OCI-LY1 (cell line): ENCODE data around the gene PSMD6.

Experiments used
- EZH2 ChIP-seq: fragments of 200-600 bp; sonication (generic), shearing (Covaris generic); IDR thresholded peaks from 2 replicates; pipeline ENCODE4 v1.8.0; 2017; ENCODE audit warnings: borderline replicate concordance, mixed run types, mild to moderate bottlenecking, antibody characterized with exemption, low read length, moderate library complexity, mixed read lengths
- TF ChIP-seq, protein P1 (sequence below): fragments of 200-600 bp; sonication (generic), shearing (Covaris generic); IDR thresholded peaks from 2 replicates; pipeline ENCODE4 v1.5.1; 2017; ENCODE audit warnings: mild to moderate bottlenecking, antibody characterized with exemption, low read length, moderate library complexity, mixed read lengths

GRCh38 chr3:64039981-64040733, 16.9 kb upstream of the PSMD6 start:
- TF ChIP-seq, protein P1, sequence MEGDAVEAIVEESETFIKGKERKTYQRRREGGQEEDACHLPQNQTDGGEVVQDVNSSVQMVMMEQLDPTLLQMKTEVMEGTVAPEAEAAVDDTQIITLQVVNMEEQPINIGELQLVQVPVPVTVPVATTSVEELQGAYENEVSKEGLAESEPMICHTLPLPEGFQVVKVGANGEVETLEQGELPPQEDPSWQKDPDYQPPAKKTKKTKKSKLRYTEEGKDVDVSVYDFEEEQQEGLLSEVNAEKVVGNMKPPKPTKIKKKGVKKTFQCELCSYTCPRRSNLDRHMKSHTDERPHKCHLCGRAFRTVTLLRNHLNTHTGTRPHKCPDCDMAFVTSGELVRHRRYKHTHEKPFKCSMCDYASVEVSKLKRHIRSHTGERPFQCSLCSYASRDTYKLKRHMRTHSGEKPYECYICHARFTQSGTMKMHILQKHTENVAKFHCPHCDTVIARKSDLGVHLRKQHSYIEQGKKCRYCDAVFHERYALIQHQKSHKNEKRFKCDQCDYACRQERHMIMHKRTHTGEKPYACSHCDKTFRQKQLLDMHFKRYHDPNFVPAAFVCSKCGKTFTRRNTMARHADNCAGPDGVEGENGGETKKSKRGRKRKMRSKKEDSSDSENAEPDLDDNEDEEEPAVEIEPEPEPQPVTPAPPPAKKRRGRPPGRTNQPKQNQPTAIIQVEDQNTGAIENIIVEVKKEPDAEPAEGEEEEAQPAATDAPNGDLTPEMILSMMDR, result no peak
- no peak for TF ChIP-seq EZH2
